ENCODE results near the gene CEMIP.
A peak's percentile ranks its signal among the peaks of the same experiment; 100 is the strongest.

Gene CEMIP

GRCh38 chr15:80778964-80779657 is at the start of gene CEMIP:
Gene CEMIP (plus strand): TSS chr15:80779370. CDS start chr15:80873880, 94,510 bp downstream.
- Histone ChIP-seq H3K36me3 (ENCODE audit: control insufficient read depth, insufficient read depth, low read length) (no peaks in the 10 kb centered on the region), H3K27me3 (replicated peaks; ENCODE audit: control insufficient read depth, insufficient read depth, low read length) (peaks cover 2% of the 10 kb centered on the region), H3K4me3 (replicated peaks; ENCODE audit: low read depth, low read length) (peak within 1 kb of the TSS; percentile 25)
- TF ChIP-seq CTCF (IDR thresholded peaks at IDR 0.05; ENCODE audit: insufficient read depth, low read length, poor library complexity, severe bottlenecking): peak; percentile 45
- DNase-seq (ENCODE audit: extremely low read depth, insufficient read length): peak; percentile 66

GRCh38 chr15:80730387-80730786 is 48.8 kb upstream of the CEMIP start:
- H3K36me3 ChIP-seq (ENCODE audit: control insufficient read depth, insufficient read depth, low read length): no peaks in the 10 kb centered on the region
- no peak for TF ChIP-seq CTCF (IDR thresholded peaks at IDR 0.05; ENCODE audit: insufficient read depth, low read length, poor library complexity, severe bottlenecking)
- H3K4me3 ChIP-seq (replicated peaks; ENCODE audit: low read depth, low read length): no peak overlapping the region
- H3K27me3 ChIP-seq (replicated peaks; ENCODE audit: control insufficient read depth, insufficient read depth, low read length): no peaks in the 10 kb centered on the region
- DNase-seq (ENCODE audit: extremely low read depth, insufficient read length): no peak

GRCh38 chr15:80730926-80731325 is 48.2 kb upstream of the CEMIP start:
- no peak for TF ChIP-seq CTCF (IDR thresholded peaks at IDR 0.05; ENCODE audit: insufficient read depth, low read length, poor library complexity, severe bottlenecking)
- Histone ChIP-seq H3K4me3 (replicated peaks; ENCODE audit: low read depth, low read length) (no peak overlapping the region), H3K27me3 (replicated peaks; ENCODE audit: control insufficient read depth, insufficient read depth, low read length) (no peaks in the 10 kb centered on the region), H3K36me3 (ENCODE audit: control insufficient read depth, insufficient read depth, low read length) (no peaks in the 10 kb centered on the region)
- no peak for DNase-seq (ENCODE audit: extremely low read depth, insufficient read length)

GRCh38 chr15:80732167-80732566 is 47.0 kb upstream of the CEMIP start:
- DNase-seq (ENCODE audit: extremely low read depth, insufficient read length): no peak
- TF ChIP-seq CTCF (IDR thresholded peaks at IDR 0.05; ENCODE audit: insufficient read depth, low read length, poor library complexity, severe bottlenecking): no peak
- Histone ChIP-seq H3K27me3 (replicated peaks; ENCODE audit: control insufficient read depth, insufficient read depth, low read length) (no peaks in the 10 kb centered on the region), H3K4me3 (replicated peaks; ENCODE audit: low read depth, low read length) (no peak overlapping the region), H3K36me3 (ENCODE audit: control insufficient read depth, insufficient read depth, low read length) (no peaks in the 10 kb centered on the region)

GRCh38 chr15:80732818-80733217 is 46.4 kb upstream of the CEMIP start:
- Histone ChIP-seq H3K27me3 (replicated peaks; ENCODE audit: control insufficient read depth, insufficient read depth, low read length) (no peaks in the 10 kb centered on the region), H3K36me3 (ENCODE audit: control insufficient read depth, insufficient read depth, low read length) (no peaks in the 10 kb centered on the region), H3K4me3 (replicated peaks; ENCODE audit: low read depth, low read length) (no peak overlapping the region)
- TF ChIP-seq CTCF (IDR thresholded peaks at IDR 0.05; ENCODE audit: insufficient read depth, low read length, poor library complexity, severe bottlenecking): no peak
- no peak for DNase-seq (ENCODE audit: extremely low read depth, insufficient read length)

- H3K36me3 ChIP-seq (ENCODE audit: control insufficient read depth, insufficient read depth, low read length): no peaks in the 10 kb centered on the region
- H3K4me3 ChIP-seq (replicated peaks; ENCODE audit: low read depth, low read length): no peak overlapping the region
- H3K27me3 ChIP-seq (replicated peaks; ENCODE audit: control insufficient read depth, insufficient read depth, low read length): no peaks in the 10 kb centered on the region
- DNase-seq (ENCODE audit: extremely low read depth, insufficient read length): no peak
- TF ChIP-seq CTCF (IDR thresholded peaks at IDR 0.05; ENCODE audit: insufficient read depth, low read length, poor library complexity, severe bottlenecking): no peak
These were observed 45.7 kb upstream of the CEMIP start for GRCh38 chr15:80733460-80733859.

All from GM06990 (cell line).